ENCODE results near the gene GRID2. TPM values are rescaled to one million over a fixed set of nuclear protein-coding genes. Genes with fewer than 3 reads are reported as not detected.

GRID2 gene
- total RNA-seq, 2 experiments from 2014 or later, result not detected

DNA sequence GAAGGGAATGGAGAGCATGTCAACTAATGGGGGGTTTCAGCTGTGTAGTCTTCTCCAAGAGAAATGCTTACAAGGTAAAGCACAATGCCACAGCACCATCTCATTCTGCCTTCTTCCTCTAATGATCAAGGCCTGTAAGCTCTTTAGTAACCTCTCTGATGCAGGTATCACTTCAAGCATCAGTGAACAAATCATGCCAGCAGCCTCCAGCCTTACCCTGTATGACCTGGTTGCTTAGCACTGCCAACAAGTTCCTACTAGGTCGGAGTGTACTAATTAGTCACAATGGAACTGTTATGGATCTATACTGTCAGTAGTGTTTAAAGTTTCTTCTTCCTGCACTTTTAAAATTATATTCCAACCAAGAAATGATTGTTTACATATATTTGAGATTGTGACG lies 197.7 kb downstream of the GRID2 start:
- DNase-seq (no peak), ATAC-seq (no peak)
- H3K4me1 Mint-ChIP-seq, result no peaks in the 10 kb centered on the region
- no peaks in the 10 kb centered on the region for H3K9me3 Mint-ChIP-seq (ENCODE audit: low read depth)
- ChIA-PET POLR2A (no interaction called here), CTCF (no interaction called here)
- no peak overlapping the region for H3K4me3 Mint-ChIP-seq
- intact Hi-C loops (cut with DNase I, micrococcal nuclease), result no loop called here
- no peaks in the 10 kb centered on the region for H3K36me3 Mint-ChIP-seq (ENCODE audit: low read depth)
- H3K27me3 Mint-ChIP-seq, result no peaks in the 10 kb centered on the region
- H3K27ac Mint-ChIP-seq, result no peak overlapping the region

DNA sequence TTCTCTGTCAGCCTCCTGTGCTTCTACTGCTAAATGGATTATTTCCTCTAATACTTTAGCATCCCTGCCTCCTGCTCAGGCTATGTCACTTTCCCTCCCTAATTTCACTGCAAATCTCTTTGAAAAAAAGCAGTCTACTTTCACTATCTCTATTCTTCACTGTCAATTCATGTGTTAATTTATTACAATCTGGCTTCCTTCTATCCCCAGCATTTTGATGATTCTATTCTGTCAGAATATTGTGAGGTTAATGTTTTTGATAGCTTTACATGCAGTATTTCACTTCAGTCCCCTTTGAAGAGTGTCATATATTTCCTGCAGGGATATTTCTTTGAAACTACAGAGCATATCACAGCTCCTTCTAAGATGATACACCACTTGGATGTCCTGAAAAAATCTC lies 203.2 kb downstream of the GRID2 start:
- no peak overlapping the region for H3K27ac Mint-ChIP-seq
- DNase-seq (no peak), ATAC-seq (no peak)
- H3K9me3 Mint-ChIP-seq (ENCODE audit: low read depth), result peaks cover 8% of the 10 kb centered on the region
- ChIA-PET POLR2A (no interaction called here), CTCF (no interaction called here)
- intact Hi-C loops (cut with DNase I, micrococcal nuclease), result no loop called here
- H3K4me3 Mint-ChIP-seq, result no peak overlapping the region
- no peaks in the 10 kb centered on the region for H3K36me3 Mint-ChIP-seq (ENCODE audit: low read depth)
- H3K4me1 Mint-ChIP-seq, result no peaks in the 10 kb centered on the region
- H3K27me3 Mint-ChIP-seq, result no peaks in the 10 kb centered on the region

DNA sequence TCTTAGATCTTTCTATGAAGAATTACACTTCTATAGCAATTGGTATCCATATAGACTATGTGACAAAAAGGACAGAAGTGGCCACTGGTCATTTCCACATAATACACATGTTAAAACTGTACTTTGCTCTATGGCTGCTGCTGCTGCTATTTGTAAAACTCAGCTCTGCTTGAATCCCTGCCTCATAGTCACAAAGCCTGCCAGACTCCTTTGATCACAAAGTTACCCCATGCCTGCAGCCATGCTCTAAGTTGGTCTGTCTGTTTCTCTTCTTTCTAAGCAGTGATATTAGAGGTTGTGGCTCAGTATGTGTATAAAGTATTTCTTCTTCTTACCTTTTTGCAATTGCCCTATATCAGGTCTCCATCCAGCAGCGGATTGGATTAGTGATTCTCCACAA lies 210.9 kb downstream of the GRID2 start:
- Mint-ChIP-seq H3K27ac (no peak overlapping the region), H3K36me3 (ENCODE audit: low read depth) (no peaks in the 10 kb centered on the region), H3K27me3 (no peaks in the 10 kb centered on the region), H3K4me1 (no peaks in the 10 kb centered on the region), H3K9me3 (ENCODE audit: low read depth) (peaks cover 4% of the 10 kb centered on the region), H3K4me3 (no peak overlapping the region)
- intact Hi-C loops (cut with DNase I, micrococcal nuclease), result no loop called here
- ATAC-seq (no peak), DNase-seq (no peak)
- CTCF ChIA-PET, result no interaction called here
- POLR2A ChIA-PET, result no interaction called here

DNA sequence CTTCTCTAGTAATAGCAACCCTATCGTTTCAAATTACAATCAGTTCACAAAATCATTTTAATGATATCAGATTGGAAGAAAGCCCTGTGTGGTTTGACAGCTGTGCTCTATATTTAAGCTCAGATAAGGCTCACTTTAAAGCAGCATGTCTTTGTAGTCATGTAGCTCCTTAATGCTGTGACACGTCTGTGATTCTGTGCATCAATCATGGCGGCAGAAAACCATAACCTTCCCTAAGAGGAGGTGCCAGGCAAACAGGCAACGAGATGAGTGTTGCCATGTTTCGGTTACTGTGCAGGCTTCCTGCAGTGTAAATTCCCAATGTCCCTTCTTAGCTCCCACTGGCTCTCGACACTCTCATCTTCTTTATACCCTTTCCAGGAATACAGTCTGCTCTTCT lies 212.7 kb downstream of the GRID2 start:
- DNase-seq (no peak), ATAC-seq (no peak)
- POLR2A ChIA-PET, result no interaction called here
- Mint-ChIP-seq H3K4me3 (no peak overlapping the region), H3K27ac (no peak overlapping the region), H3K27me3 (no peaks in the 10 kb centered on the region), H3K9me3 (ENCODE audit: low read depth) (peaks cover 4% of the 10 kb centered on the region), H3K36me3 (ENCODE audit: low read depth) (no peaks in the 10 kb centered on the region), H3K4me1 (no peaks in the 10 kb centered on the region)
- CTCF ChIA-PET, result interaction anchor here (0.8 kb wide), 1 partner anchor 816 kb away, joined by 3 read pairs; no protein-coding TSS in a partner anchor
- intact Hi-C loops (cut with DNase I, micrococcal nuclease), result no loop called here

DNA sequence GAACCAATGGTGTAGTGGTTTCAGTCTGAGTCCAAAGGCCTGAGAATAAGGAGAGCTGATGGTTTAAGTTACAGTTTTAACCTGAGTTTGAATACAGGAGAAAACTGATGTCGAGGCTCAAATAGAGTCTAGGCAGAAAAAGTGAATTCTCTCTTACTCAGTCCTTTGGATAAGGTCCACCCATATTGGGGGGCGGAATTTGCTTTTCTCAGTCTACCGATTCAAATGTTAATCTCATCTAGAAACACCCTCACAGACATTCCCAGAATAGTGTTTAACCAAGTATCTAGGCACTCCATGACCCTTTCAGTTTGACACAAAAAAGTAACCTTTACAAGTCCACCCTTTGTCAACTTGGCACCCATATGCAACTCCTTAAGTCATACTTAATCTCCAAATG lies 216.0 kb downstream of the GRID2 start:
- POLR2A ChIA-PET, result no interaction called here
- intact Hi-C loops (cut with DNase I, micrococcal nuclease), result no loop called here
- H3K27me3 Mint-ChIP-seq, result no peaks in the 10 kb centered on the region
- DNase-seq, result no peak
- CTCF ChIA-PET, result no interaction called here
- no peak for ATAC-seq
- no peak overlapping the region for H3K27ac Mint-ChIP-seq
- no peaks in the 10 kb centered on the region for H3K4me1 Mint-ChIP-seq
- peaks cover 4% of the 10 kb centered on the region for H3K9me3 Mint-ChIP-seq (ENCODE audit: low read depth)
- no peaks in the 10 kb centered on the region for H3K36me3 Mint-ChIP-seq (ENCODE audit: low read depth)
- H3K4me3 Mint-ChIP-seq, result no peak overlapping the region

DNA sequence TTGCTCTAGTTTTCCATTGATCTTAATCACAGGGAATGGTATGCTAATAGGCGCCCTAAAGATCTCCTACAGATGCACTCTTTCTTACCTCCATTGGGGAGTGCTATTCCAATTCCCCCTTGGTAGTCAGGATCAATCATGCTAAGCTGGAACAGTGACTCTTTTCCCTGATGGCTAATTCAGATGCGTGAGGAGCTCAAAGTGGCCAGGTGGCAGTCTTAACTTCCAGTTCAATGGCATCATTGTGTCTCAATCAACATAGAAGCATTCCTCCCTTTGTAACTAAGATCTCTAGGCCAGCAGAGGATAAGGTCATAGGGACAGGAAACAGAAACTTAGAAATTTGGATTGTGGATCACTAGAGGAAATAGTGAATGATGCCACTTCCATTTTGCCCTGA lies 216.8 kb downstream of the GRID2 start:
- CTCF ChIA-PET, result no interaction called here

DNA sequence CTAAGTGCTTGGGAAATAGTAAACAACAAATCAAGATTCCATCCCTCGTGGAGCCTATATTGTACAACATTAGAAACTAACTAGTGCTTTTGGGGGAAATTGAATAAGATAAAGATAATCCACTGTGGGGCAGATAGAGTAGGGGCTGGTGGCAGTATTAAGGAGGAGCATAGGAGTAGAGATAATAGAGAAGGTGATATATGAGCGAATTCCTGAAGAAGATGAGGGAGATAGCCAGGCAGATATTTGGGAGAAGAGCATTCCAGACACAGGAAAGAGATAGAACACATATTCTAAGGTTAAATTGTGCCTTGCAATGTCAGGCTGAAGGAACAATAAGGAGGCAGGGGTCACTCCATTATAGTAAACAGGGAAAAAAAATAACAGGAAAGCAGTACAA lies 218.2 kb downstream of the GRID2 start:
- no peak overlapping the region for H3K27ac Mint-ChIP-seq
- H3K36me3 Mint-ChIP-seq (ENCODE audit: low read depth), result no peaks in the 10 kb centered on the region
- no peaks in the 10 kb centered on the region for H3K27me3 Mint-ChIP-seq
- DNase-seq (no peak), ATAC-seq (no peak)
- peaks cover 4% of the 10 kb centered on the region for H3K9me3 Mint-ChIP-seq (ENCODE audit: low read depth)
- no peaks in the 10 kb centered on the region for H3K4me1 Mint-ChIP-seq
- CTCF ChIA-PET, result no interaction called here
- POLR2A ChIA-PET, result no interaction called here
- H3K4me3 Mint-ChIP-seq, result no peak overlapping the region
- intact Hi-C loops (cut with DNase I, micrococcal nuclease), result no loop called here

More for the DNA sequence above, 216.8 kb downstream of the GRID2 start:
- H3K27ac Mint-ChIP-seq, result no peak overlapping the region
- intact Hi-C loops (cut with DNase I, micrococcal nuclease), result no loop called here
- no peak overlapping the region for H3K4me3 Mint-ChIP-seq
- H3K9me3 Mint-ChIP-seq (ENCODE audit: low read depth), result peaks cover 4% of the 10 kb centered on the region
- POLR2A ChIA-PET, result no interaction called here
- ATAC-seq (no peak), DNase-seq (no peak)
- H3K27me3 Mint-ChIP-seq, result no peaks in the 10 kb centered on the region
- H3K4me1 Mint-ChIP-seq, result no peaks in the 10 kb centered on the region
- no peaks in the 10 kb centered on the region for H3K36me3 Mint-ChIP-seq (ENCODE audit: low read depth)

DNA sequence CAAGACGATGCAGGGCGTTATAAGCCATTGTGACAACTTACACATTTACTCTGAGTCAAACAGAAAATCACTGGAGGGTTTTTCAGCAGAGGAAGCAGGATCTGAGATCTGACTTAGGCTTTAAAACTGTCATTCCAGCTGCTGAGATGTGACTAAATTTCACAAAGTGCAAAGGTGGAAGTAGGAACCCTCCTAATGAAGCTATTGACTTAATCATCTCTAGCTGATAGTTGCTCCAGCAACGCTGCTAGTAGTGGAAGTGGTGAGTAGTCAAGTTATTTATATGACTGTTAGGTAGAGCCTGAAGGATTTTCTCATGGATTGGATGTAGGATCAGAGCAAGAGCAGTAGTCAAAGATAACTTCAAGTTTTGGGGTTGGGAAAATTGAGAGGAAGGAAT lies 218.6 kb downstream of the GRID2 start:
- POLR2A ChIA-PET, result no interaction called here
- no peaks in the 10 kb centered on the region for H3K36me3 Mint-ChIP-seq (ENCODE audit: low read depth)

DNA sequence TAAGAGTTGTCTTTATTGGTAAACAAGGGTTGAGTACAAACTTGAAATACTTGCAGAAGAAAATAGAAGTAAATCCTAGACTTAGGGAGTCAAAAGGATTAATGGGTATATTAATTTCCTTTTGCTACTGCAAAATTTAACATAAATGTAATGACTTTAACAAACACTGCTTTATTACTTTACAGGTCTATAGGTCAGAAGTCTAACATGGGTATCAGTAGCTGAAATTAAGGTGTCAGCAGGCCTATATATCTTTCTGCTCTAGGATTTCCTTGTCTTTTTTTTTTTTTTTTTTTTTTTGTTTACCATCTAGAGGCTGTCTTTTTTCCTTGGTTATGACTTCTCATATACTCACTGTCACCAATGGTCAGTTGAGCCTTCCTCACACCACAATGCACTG lies 220.4 kb downstream of the GRID2 start:
- ATAC-seq, result no peak
- Mint-ChIP-seq H3K27me3 (no peaks in the 10 kb centered on the region), H3K4me3 (no peak overlapping the region), H3K9me3 (ENCODE audit: low read depth) (peaks cover 6% of the 10 kb centered on the region), H3K4me1 (no peaks in the 10 kb centered on the region), H3K27ac (no peak overlapping the region), H3K36me3 (ENCODE audit: low read depth) (no peaks in the 10 kb centered on the region)
- intact Hi-C loops (cut with DNase I, micrococcal nuclease), result no loop called here
- DNase-seq, result no peak
- ChIA-PET CTCF (no interaction called here), POLR2A (no interaction called here)

More for the DNA sequence above, 218.6 kb downstream of the GRID2 start:
- ATAC-seq (no peak), DNase-seq (no peak)
- H3K27me3 Mint-ChIP-seq, result no peaks in the 10 kb centered on the region
- CTCF ChIA-PET, result no interaction called here
- intact Hi-C loops (cut with DNase I, micrococcal nuclease), result no loop called here
- H3K4me1 Mint-ChIP-seq, result no peaks in the 10 kb centered on the region
- H3K27ac Mint-ChIP-seq, result no peak overlapping the region
- H3K9me3 Mint-ChIP-seq (ENCODE audit: low read depth), result peaks cover 4% of the 10 kb centered on the region
- no peak overlapping the region for H3K4me3 Mint-ChIP-seq

DNA sequence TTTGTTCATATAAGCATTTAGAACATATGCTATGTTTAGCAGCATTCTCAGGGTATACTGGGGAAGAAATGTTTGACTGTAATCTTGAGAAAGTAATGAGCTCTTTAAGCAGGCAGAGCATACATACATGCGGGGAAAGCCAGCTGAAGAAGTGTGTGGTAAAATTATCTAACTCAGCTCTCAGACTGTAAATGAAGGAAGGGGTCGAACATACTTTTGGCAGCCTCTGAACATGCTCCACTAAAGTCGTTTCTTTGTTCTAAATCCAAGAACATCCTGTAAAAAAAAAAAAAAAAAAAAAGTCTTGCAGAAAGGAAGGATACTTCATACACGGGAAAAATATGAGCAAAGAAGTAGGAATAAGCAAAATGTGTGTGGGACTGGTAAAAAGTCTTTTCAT lies 224.8 kb downstream of the GRID2 start:
- ATAC-seq, result no peak
- intact Hi-C loops (cut with DNase I, micrococcal nuclease), result no loop called here

DNA sequence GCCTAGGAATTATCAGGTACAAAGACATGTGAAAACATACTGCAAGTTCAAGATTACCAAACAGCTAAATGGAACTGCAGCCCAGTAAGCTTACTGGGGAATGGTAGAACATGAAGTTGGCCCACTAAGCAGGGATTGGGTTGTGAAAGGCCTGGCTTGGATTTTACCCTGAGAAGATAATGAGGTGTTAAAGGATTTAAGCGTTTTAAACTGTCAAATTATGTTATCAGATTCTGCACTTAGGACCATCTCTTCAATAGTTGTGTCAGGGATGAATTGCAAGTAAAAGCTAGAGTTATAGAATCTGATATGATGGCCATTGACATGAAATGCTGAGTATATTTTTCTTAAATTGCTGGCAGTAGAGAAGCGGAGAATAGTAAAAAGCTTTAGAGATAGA lies 225.7 kb downstream of the GRID2 start:
- H3K27ac Mint-ChIP-seq, result no peak overlapping the region
- H3K4me1 Mint-ChIP-seq, result no peaks in the 10 kb centered on the region
- ATAC-seq (no peak), DNase-seq (no peak)
- peaks cover 10% of the 10 kb centered on the region for H3K9me3 Mint-ChIP-seq (ENCODE audit: low read depth)
- no peaks in the 10 kb centered on the region for H3K36me3 Mint-ChIP-seq (ENCODE audit: low read depth)
- H3K4me3 Mint-ChIP-seq, result no peak overlapping the region
- H3K27me3 Mint-ChIP-seq, result no peaks in the 10 kb centered on the region
- ChIA-PET CTCF (no interaction called here), POLR2A (no interaction called here)
- intact Hi-C loops (cut with DNase I, micrococcal nuclease), result no loop called here

More for the DNA sequence above, 224.8 kb downstream of the GRID2 start:
- CTCF ChIA-PET, result no interaction called here
- DNase-seq, result no peak
- Mint-ChIP-seq H3K9me3 (ENCODE audit: low read depth) (peaks cover 10% of the 10 kb centered on the region), H3K4me1 (no peaks in the 10 kb centered on the region), H3K27ac (no peak overlapping the region), H3K36me3 (ENCODE audit: low read depth) (no peaks in the 10 kb centered on the region), H3K4me3 (no peak overlapping the region), H3K27me3 (no peaks in the 10 kb centered on the region)
- POLR2A ChIA-PET, result no interaction called here

DNA sequence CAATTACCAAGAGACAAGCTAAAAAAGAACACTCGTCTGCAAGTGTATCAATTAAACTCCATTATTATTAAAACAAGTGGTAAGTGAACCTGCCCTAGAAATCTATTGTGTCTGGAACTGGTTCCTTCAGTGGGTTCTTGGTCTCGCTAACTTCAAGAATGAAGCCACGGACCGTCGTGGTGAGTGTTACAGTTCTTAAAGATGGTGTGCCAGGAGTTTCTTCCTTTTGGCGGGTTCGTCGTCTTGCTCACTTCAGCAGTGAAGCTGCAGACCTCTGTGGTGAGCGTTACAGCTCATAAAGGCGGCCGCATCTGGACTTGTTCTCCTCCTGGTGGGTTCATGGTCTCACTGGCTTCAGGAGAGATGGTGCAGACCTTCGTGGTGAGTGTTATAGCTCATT lies 231.8 kb downstream of the GRID2 start:
- H3K4me3 Mint-ChIP-seq, result no peak overlapping the region
- no peak overlapping the region for H3K27ac Mint-ChIP-seq
- ChIA-PET POLR2A (no interaction called here), CTCF (no interaction called here)
- DNase-seq, result no peak
- peaks cover 6% of the 10 kb centered on the region for H3K9me3 Mint-ChIP-seq (ENCODE audit: low read depth)
- no peaks in the 10 kb centered on the region for H3K36me3 Mint-ChIP-seq (ENCODE audit: low read depth)
- H3K4me1 Mint-ChIP-seq, result no peaks in the 10 kb centered on the region
- H3K27me3 Mint-ChIP-seq, result no peaks in the 10 kb centered on the region
- intact Hi-C loops (cut with DNase I, micrococcal nuclease), result no loop called here
- no peak for ATAC-seq

DNA sequence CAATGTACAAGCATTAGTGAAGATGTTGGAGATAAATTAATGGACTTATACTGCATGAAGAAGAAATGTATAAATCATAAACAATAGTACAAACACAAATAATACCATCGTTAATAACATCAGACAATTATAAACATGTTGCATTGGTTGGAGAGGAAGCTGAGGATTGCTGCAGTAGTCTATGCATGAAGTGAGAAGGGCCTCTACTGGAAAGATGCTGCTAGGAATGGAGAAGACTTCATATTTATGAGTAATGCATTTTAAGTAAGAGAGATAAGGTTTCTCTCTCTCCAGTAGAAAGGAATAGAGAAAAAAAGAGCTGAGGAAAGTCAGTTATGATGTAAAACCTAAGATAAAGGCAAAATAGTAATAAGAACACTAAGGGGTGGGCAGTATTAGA lies 247.8 kb downstream of the GRID2 start:
- intact Hi-C loops (cut with DNase I, micrococcal nuclease), result no loop called here
- no peak for DNase-seq
- ChIA-PET CTCF (no interaction called here), POLR2A (no interaction called here)
- H3K4me3 Mint-ChIP-seq, result no peak overlapping the region
- H3K4me1 Mint-ChIP-seq, result no peaks in the 10 kb centered on the region
- H3K9me3 Mint-ChIP-seq (ENCODE audit: low read depth), result peaks cover 2% of the 10 kb centered on the region
- H3K36me3 Mint-ChIP-seq (ENCODE audit: low read depth), result no peaks in the 10 kb centered on the region
- ATAC-seq, result no peak
- H3K27ac Mint-ChIP-seq, result no peak overlapping the region
- H3K27me3 Mint-ChIP-seq, result no peaks in the 10 kb centered on the region

Measured in activated CD4-positive, alpha-beta T cell treated with anti-CD3 and anti-CD28 coated beads for 36 hours (primary cell).